ENCODE data around the gene WDR90. TPM values are rescaled to one million over a fixed set of nuclear protein-coding genes. Genes with fewer than 3 reads are reported as not detected.
A peak's percentile ranks its signal among the peaks of the same experiment; 100 is the strongest.

WDR90 gene
- total and polyA plus RNA-seq, 10 of the 15 experiments (the other 5 are each of a cell fraction or from before 2014, with no cell fraction given), result 2.0 to 65.0 (median 16.7) TPM

DNA sequence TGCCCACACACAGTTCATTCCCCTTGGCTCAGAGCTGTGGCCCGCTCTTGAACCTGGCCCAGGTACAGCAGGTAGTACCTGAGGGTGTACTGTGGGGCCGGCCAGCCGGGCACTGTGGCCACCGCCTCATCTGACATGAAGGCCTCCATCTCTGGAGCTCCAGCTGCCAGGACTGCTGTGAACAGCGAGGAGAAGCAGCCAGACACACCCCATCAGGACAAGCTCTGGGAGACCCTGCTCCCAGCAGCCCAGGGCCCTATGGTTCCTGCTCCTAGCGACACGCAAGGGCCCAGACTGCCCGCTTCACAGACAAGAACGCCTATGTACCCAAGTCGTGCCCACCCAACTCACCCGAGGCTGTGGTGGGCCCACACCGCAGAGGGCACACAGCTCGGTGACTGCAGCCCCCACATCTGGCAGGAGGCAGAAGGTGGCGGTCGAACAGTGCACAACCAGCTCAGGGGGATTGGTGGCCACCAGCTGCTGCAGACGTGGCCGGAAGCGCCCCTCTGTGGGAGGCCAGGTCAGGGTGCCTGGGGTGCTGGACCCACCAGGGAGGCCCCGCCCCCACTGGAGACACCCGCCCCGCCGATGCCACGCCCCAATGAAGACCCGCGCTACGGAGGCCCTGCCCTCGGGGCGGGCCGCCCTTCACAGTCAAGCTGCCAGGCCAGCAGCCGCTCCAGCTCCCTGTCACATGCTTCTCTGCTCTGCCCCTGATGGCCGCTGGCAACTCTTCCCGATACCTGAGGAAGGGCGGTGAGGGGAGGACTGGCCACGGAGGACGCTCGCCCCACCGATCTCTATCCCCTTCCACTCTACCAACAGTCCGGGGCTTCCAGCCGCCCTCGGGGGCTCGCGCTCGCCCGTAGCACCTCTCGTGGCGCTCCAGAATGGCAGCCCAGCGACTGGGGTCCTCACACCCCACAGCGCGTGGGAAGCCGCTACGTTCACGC, 30.0 kb downstream of the WDR90 start:
- H4K20me1 ChIP-seq (ENCODE audit: control insufficient read depth, insufficient read depth), result peaks cover 6% of the 10 kb centered on the region; the same call in 1 of the 2 replicates
- TF ChIP-seq SMARCA5 (IDR thresholded peaks at IDR 0.05) (0 out of 2 replicates have a peak, but pooled peaks have one; percentile 24), LARP7 (IDR thresholded peaks at IDR 0.05) (0 out of 2 replicates have a peak, but pooled peaks have one; percentile 10), TCF12 (IDR thresholded peaks at IDR 0.05; ENCODE audit: low read depth, low read length) (no peak), PKNOX1 (IDR thresholded peaks at IDR 0.05) (peak; percentile 16; the same call in 1 of the 2 replicates), RB1 (IDR thresholded peaks at IDR 0.05; ENCODE audit: borderline replicate concordance) (no peak), MLLT1 (IDR thresholded peaks at IDR 0.05) (peak; percentile 58; the same call in 1 of the 2 replicates), ZBTB40 (IDR thresholded peaks at IDR 0.05; ENCODE audit: borderline replicate concordance) (no peak), BACH1 (IDR thresholded peaks at IDR 0.05; ENCODE audit: borderline replicate concordance) (peak; percentile 70; the same call in 1 of the 2 replicates), GATAD2B (conservative IDR thresholded peaks at IDR 0.05; ENCODE audit: low read depth) (peak; percentile 12; the same call in 1 of the 2 replicates), POLR2AphosphoS2 (IDR thresholded peaks at IDR 0.05; ENCODE audit: low read depth, low read length) (no peak)
- TF ChIP-seq, protein P1, sequence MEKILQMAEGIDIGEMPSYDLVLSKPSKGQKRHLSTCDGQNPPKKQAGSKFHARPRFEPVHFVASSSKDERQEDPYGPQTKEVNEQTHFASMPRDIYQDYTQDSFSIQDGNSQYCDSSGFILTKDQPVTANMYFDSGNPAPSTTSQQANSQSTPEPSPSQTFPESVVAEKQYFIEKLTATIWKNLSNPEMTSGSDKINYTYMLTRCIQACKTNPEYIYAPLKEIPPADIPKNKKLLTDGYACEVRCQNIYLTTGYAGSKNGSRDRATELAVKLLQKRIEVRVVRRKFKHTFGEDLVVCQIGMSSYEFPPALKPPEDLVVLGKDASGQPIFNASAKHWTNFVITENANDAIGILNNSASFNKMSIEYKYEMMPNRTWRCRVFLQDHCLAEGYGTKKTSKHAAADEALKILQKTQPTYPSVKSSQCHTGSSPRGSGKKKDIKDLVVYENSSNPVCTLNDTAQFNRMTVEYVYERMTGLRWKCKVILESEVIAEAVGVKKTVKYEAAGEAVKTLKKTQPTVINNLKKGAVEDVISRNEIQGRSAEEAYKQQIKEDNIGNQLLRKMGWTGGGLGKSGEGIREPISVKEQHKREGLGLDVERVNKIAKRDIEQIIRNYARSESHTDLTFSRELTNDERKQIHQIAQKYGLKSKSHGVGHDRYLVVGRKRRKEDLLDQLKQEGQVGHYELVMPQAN (conservative IDR thresholded peaks at IDR 0.05), result 0 out of 2 replicates have a peak, but pooled peaks have one; percentile 12
- no peak overlapping the region for H3K27ac ChIP-seq (ENCODE audit: control insufficient read depth, insufficient read depth)
- H3K79me2 ChIP-seq (ENCODE audit: control insufficient read depth, insufficient read depth, low read length), result peaks cover 24% of the 10 kb centered on the region
- FAIRE-seq (no peak), DNase-seq (ENCODE audit: low read depth, low spot score) (no peak), ATAC-seq (peak; percentile 18)
- peak overlapping the region; percentile 92 for H3K4me2 ChIP-seq (ENCODE audit: control insufficient read depth, insufficient read depth)
- BruUV-seq (replicated peaks), result no TSS peak
- peak overlapping the region; percentile 89 for H2AFZ ChIP-seq (ENCODE audit: control insufficient read depth, low read depth, low read length)
- H3K4me3 ChIP-seq, result peak overlapping the region; percentile 57
- H3K9ac ChIP-seq (ENCODE audit: control insufficient read depth, insufficient read depth, low read length), result no peak overlapping the region
- ChIA-PET RAD21 (ENCODE audit: unreplicated experiment) (interaction anchor here (0.6 kb wide), 1 partner anchor 1042 kb away, joined by 4 read pairs; no protein-coding TSS in a partner anchor), CTCF (interaction anchor here (0.9 kb wide), 1 partner anchor 11 kb away, joined by 4 read pairs; the partner anchor contains the start of gene RHOT2), POLR2A (no interaction called here), SMC1A (ENCODE audit: uncharacterized antibody, unreplicated experiment) (no interaction called here)
- no peaks in the 10 kb centered on the region for H3K27me3 ChIP-seq (replicated peaks in 1 of 2; ENCODE audit: control insufficient read depth in 2 of 2, insufficient read depth in 2 of 2, low read length in 1 of 2)
- 23% methylated on average over 50 of the region's 52 CpGs for WGBS (ENCODE audit: insufficient coverage, insufficient replicate concordance, low lambda C conversion rate, missing lambda C conversion rate)
- peaks cover 6 to 7% of the 10 kb centered on the region in 2 experiments; a peak in 2 of 4 replicates for H3K36me3 ChIP-seq (ENCODE audit: control insufficient read depth in 2 of 2, insufficient read depth in 2 of 2, low read length in 1 of 2)
- peaks cover 15% of the 10 kb centered on the region for H3K4me1 ChIP-seq (ENCODE audit: control insufficient read depth, insufficient read depth, low read length)
- no peaks in the 10 kb centered on the region for H3K9me3 ChIP-seq (replicated peaks; ENCODE audit: control insufficient read depth, insufficient read depth, low read length)
- in situ Hi-C loops (cut with MboI) (no loop called here), intact Hi-C loops (cut with micrococcal nuclease; ENCODE audit: unreplicated experiment) (no loop called here)
